HUES6 (cell line): ENCODE results near the gene SLC34A3.
A peak's percentile ranks its signal among the peaks of the same experiment; 100 is the strongest.

ENCODE experiments used
- H3K27ac ChIP-seq: 2 replicates; pipeline ENCODE4 v1.7.0; 2013; ENCODE audit warnings: low read depth, mild to moderate bottlenecking, low read length, inconsistent platforms
- H3K27me3 ChIP-seq: 2 replicates; pipeline ENCODE4 v1.6.1; 2013; ENCODE audit warnings: low read length; ENCODE audit not compliant: control insufficient read depth, insufficient read depth
- H3K36me3 ChIP-seq: 2 replicates; pipeline ENCODE4 v1.6.1; 2013; ENCODE audit warnings: low read length; ENCODE audit not compliant: control insufficient read depth, insufficient read depth
- H3K4me1 ChIP-seq: 2 replicates; pipeline ENCODE4 v1.6.1; 2013; ENCODE audit warnings: low read length; ENCODE audit not compliant: control insufficient read depth, insufficient read depth
- H3K4me3 ChIP-seq: 2 replicates; pipeline ENCODE4 v1.5.1; 2013; ENCODE audit warnings: low read depth, low read length
- H3K9ac ChIP-seq: one replicate; pipeline ENCODE4 v1.6.1; 2013; ENCODE audit warnings: mild to moderate bottlenecking, low read length
- H3K9me3 ChIP-seq: 2 replicates; pipeline ENCODE4 v1.6.1; 2013; ENCODE audit warnings: low read depth, low read length; ENCODE audit not compliant: control insufficient read depth, insufficient read depth

Gene SLC34A3

GRCh38 chr9:137189297-137190295, 41.1 kb upstream of the SLC34A3 start:
- Histone ChIP-seq H3K9me3 (no peaks in the 10 kb centered on the region), H3K27ac (0 out of 2 replicates have a peak overlapping the region, but pooled peaks have one; percentile 46), H3K36me3 (peaks cover 40% of the 10 kb centered on the region)

GRCh38 chr9:137190315-137190856, 40.3 kb upstream of the SLC34A3 start:
- Histone ChIP-seq H3K9ac (no peak overlapping the region), H3K27me3 (no peaks in the 10 kb centered on the region), H3K27ac (no peak overlapping the region), H3K36me3 (peaks cover 33% of the 10 kb centered on the region), H3K9me3 (no peaks in the 10 kb centered on the region), H3K4me3 (no peak overlapping the region), H3K4me1 (peaks cover 24% of the 10 kb centered on the region)

More at GRCh38 chr9:137189297-137190295, 41.1 kb upstream of the SLC34A3 start:
- Histone ChIP-seq H3K27me3 (no peaks in the 10 kb centered on the region), H3K9ac (peak overlapping the region; percentile 81), H3K4me1 (peaks cover 17% of the 10 kb centered on the region), H3K4me3 (peak overlapping the region; percentile 95)

GRCh38 chr9:137191245-137191644, 39.5 kb upstream of the SLC34A3 start:
- H3K9me3 ChIP-seq: no peaks in the 10 kb centered on the region
- H3K27me3 ChIP-seq: no peaks in the 10 kb centered on the region
- H3K36me3 ChIP-seq: peaks cover 25% of the 10 kb centered on the region
- peaks cover 24% of the 10 kb centered on the region for H3K4me1 ChIP-seq
- no peak overlapping the region for H3K27ac ChIP-seq
- no peak overlapping the region for H3K9ac ChIP-seq
- no peak overlapping the region for H3K4me3 ChIP-seq

- peaks cover 21% of the 10 kb centered on the region for H3K36me3 ChIP-seq
- no peak overlapping the region for H3K9ac ChIP-seq
These were observed 38.8 kb upstream of the SLC34A3 start for GRCh38 chr9:137191691-137192447.

GRCh38 chr9:137192448-137192780, 38.3 kb upstream of the SLC34A3 start:
- peaks cover 21% of the 10 kb centered on the region for H3K36me3 ChIP-seq
- H3K9me3 ChIP-seq: no peaks in the 10 kb centered on the region
- no peak overlapping the region for H3K4me3 ChIP-seq
- H3K27me3 ChIP-seq: no peaks in the 10 kb centered on the region
- H3K4me1 ChIP-seq: peaks cover 24% of the 10 kb centered on the region
- no peak overlapping the region for H3K27ac ChIP-seq
- no peak overlapping the region for H3K9ac ChIP-seq

More at GRCh38 chr9:137191691-137192447, 38.8 kb upstream of the SLC34A3 start:
- Histone ChIP-seq H3K27ac (no peak overlapping the region), H3K4me3 (no peak overlapping the region), H3K27me3 (no peaks in the 10 kb centered on the region), H3K4me1 (peaks cover 24% of the 10 kb centered on the region), H3K9me3 (no peaks in the 10 kb centered on the region)

- H3K4me1 ChIP-seq: peaks cover 21% of the 10 kb centered on the region
- H3K9ac ChIP-seq: no peak overlapping the region
- H3K27ac ChIP-seq: no peak overlapping the region
- no peaks in the 10 kb centered on the region for H3K9me3 ChIP-seq
- H3K36me3 ChIP-seq: peaks cover 21% of the 10 kb centered on the region
- H3K4me3 ChIP-seq: no peak overlapping the region
- no peaks in the 10 kb centered on the region for H3K27me3 ChIP-seq
These were observed 37.8 kb upstream of the SLC34A3 start for GRCh38 chr9:137192859-137193258.

- Histone ChIP-seq H3K36me3 (peaks cover 21% of the 10 kb centered on the region), H3K9me3 (no peaks in the 10 kb centered on the region), H3K27ac (no peak overlapping the region), H3K4me1 (peaks cover 28% of the 10 kb centered on the region), H3K4me3 (no peak overlapping the region), H3K27me3 (no peaks in the 10 kb centered on the region), H3K9ac (no peak overlapping the region)
These were observed 36.9 kb upstream of the SLC34A3 start for GRCh38 chr9:137193771-137194170.

- Histone ChIP-seq H3K4me3 (no peak overlapping the region), H3K36me3 (peaks cover 21% of the 10 kb centered on the region), H3K4me1 (peaks cover 32% of the 10 kb centered on the region), H3K27ac (no peak overlapping the region), H3K9ac (peak overlapping the region; percentile 17), H3K27me3 (no peaks in the 10 kb centered on the region), H3K9me3 (no peaks in the 10 kb centered on the region)
These were observed 36.3 kb upstream of the SLC34A3 start for GRCh38 chr9:137194388-137194787.

- H3K4me3 ChIP-seq: no peak overlapping the region
- H3K9me3 ChIP-seq: no peaks in the 10 kb centered on the region
- H3K9ac ChIP-seq: peak overlapping the region; percentile 17
- peaks cover 30% of the 10 kb centered on the region for H3K4me1 ChIP-seq
- H3K36me3 ChIP-seq: peaks cover 17% of the 10 kb centered on the region
- H3K27ac ChIP-seq: no peak overlapping the region
- H3K27me3 ChIP-seq: no peaks in the 10 kb centered on the region
These were observed 35.8 kb upstream of the SLC34A3 start for GRCh38 chr9:137194909-137195308.

GRCh38 chr9:137195525-137196220, 35.0 kb upstream of the SLC34A3 start:
- peaks cover 30% of the 10 kb centered on the region for H3K4me1 ChIP-seq
- H3K27ac ChIP-seq: no peak overlapping the region
- no peaks in the 10 kb centered on the region for H3K9me3 ChIP-seq
- peaks cover 13% of the 10 kb centered on the region for H3K36me3 ChIP-seq
- no peak overlapping the region for H3K4me3 ChIP-seq
- H3K27me3 ChIP-seq: no peaks in the 10 kb centered on the region
- H3K9ac ChIP-seq: no peak overlapping the region
